GM21360 (cell line): ENCODE measurements around the gene SEMA3F.
"Not testable (repeated sequence)": the region's sequence is repeated elsewhere in the genome, so short reads cannot be mapped to it uniquely, and the experiment has no call there.

ENCODE experiments used
- ATAC-seq: cut with Tn5 transposase; IDR thresholded peaks from one replicate; pipeline ENCODE4 v1.9.1; 2021; ENCODE audit warnings: mild to moderate bottlenecking, moderate library complexity; ENCODE audit not compliant: unreplicated experiment

Gene SEMA3F

GRCh38 chr3:50228184-50228763 is 73.2 kb downstream of the SEMA3F start:
- ATAC-seq: not testable (repeated sequence)

- ATAC-seq: no peak
These were observed 74.4 kb downstream of the SEMA3F start for GRCh38 chr3:50229490-50229889.

DNA sequence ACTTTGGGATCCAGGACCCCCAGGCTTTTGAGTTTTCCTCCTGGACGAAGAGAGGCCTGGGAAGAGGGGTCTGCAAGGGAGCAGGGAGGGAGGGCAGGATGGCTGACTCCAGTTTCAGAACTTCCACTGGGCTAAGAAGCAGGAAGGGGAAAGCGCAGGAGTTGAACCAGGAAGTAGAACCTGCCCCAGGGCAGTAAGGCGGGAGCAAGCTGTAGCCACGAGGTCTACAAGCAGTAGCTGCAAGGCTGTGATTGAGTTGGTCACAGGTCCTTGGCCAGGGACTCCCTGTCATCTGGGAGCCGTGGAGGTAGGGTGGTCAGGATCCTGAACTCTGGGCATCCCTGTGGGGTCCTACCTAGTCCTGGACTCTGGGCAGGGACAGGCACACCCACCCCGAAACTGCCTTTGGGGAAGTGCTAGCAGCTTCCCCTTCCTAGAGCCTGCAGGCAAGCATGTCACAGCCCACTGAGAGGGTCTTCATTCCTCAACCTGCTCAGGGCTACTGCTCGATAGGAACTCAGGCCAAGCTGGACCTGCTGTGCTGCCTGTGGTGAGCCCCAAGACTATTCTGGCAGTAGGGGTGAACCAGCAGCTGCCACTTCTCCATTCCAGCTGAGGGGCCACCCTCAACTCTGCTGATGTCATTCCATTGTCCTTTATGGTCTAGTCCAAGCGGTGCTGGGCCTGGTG is 75.1 kb downstream of the SEMA3F start:
- ATAC-seq: no peak

DNA sequence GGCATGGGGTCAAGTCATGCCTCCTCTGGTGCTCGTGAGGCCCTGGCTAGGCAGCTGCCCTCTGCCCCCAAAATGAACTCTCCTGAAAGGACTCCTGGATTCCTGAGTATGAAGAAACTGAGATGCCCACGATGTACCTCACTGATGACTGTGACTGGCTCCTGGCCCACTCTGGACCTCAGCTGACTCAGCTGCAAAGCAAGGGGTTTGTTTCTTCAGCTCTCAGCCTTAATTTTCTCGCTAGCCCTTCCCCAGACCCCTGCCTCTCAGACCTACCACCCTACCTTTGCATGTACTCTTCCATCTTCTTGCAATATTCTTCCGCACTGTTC is 75.6 kb downstream of the SEMA3F start:
- no peak for ATAC-seq

DNA sequence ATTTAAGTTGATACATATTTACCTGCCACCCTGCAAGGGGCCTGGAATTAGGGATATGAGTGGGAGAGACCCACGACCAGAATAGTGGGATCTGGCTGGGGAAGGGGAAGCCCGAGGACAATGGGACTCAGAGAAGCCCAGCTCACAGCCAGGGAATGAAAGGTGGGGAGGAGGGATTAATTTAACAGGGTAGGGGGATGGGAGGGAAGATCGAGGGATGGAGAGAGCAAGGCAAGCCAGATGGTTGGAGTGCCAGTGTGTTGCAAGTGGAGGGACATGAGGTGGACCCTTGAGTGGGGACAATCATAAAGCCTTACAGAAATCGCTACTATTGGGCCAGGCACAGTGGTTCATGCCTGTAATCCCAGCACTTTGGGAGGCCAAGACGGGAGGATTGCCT is 76.5 kb downstream of the SEMA3F start:
- no peak for ATAC-seq

DNA sequence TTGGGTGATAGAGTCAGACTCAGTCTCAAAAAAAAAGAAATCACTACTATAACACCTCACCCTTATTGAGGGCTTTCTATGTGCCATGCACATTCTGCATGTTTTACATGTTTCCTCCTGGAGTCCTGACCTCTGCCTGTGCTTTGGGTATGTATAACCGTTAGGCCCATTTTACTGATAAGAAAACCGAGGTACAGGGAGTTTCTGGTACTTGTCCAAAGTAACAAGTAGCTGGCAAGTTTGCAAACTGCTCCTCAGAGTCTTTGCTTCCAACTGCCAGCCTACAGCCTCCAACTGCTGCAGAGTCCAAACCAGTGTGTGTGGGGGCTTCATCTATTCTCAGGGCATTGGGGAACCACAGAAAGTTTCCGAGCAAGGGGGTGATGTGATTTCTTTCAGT is 77.2 kb downstream of the SEMA3F start:
- ATAC-seq: no peak

GRCh38 chr3:50233176-50233575 is 78.1 kb downstream of the SEMA3F start:
- no peak for ATAC-seq

DNA sequence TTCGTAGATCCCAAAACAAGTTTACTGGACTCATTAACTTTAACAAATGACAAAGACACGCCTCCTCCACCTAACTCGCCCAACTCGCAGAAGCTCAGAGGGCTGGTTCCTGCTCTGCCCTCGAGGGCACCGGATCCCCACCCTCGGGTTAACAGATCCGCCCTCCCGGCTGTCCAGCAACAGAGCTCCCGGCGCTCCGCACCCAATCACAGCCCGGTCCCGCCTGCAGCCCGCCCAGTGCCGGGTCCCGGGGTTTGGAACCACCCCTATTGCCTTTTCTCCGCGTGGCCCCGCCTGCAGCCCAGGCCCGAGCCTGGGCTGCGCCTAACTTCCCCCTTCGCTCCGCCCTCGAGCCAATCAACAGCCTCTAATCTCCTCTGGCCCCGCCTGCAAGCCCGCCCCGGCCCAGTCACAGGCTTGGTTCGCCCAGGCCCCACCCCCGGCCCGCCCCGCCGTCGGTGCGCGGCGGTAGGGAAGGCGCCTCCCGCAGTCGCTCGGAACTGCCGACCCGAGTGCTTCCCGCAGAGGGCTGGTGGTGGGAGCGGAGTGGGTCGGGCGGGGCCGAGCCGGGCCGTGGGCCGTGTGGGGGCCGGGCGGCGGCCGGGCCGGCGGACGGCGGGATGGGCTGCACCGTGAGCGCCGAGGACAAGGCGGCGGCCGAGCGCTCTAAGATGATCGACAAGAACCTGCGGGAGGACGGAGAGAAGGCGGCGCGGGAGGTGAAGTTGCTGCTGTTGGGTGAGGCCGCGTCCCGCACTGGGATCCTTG is 80.8 kb downstream of the SEMA3F start, which contains the start of gene GNAI2:
Gene GNAI2 (plus strand): TSS at position 489 of the 768 bp plus-strand sequence. CDS start 132 bp downstream, at position 621.
- peak; percentile 87 for ATAC-seq

DNA sequence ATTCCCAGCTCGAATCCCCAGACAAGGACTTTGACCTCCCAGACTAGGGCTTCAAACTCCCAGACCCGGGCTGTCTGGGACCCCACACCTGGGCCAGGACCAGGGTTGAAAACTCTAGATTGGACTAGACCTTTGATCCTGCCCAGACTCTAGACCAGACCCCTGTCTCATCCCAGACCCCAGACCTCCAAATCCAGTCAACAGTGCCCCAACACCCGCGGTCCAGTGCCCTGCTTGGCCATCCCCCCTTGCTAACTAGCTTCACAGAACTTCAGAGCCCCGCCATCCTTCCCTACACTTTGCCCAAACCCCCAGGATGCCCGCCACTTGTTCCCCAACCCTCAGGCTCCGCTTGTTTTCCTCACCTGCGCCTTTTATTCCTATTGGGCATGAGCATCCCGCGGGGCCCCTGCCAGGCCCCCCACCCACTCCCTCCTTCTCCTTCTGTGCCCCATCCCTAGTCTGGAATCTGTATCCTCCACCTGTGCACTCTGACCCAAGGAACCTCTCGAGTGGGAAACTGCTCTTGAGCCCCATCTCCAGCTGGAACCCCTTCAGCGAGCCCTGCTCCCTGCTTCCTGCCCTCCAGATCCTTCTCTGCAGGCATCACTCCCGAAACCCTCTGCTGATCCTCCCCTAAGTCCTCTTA is 81.5 kb downstream of the SEMA3F start:
- no peak for ATAC-seq

DNA sequence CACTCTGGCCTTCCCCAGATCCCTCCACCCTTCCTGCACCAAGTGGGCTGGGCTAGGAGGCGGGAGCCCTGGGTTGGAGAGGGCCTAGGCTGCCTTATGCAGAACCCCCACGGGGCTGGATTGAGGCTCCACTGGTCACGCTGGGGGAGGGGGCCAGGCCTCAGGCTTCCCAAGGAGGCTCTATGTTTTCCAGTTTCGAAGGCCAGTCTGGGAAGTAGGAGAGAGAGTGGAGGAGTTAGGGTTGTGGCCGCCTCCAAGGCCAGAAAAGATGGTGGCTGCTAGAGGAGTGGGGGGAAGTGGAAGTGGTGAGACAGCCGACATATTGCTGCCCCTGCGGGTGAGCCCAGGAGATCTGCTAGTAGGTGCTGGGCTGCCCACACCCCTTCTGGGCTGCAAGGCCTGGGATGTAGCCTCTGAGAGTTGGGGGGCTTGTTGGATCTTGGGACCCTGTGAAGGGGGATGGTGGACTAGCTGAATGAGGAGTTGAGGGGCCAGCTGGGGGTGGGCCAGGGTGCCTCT is 82.1 kb downstream of the SEMA3F start:
- no peak for ATAC-seq

- peak; percentile 34 for ATAC-seq
These were observed 82.8 kb downstream of the SEMA3F start for GRCh38 chr3:50237754-50238548.

DNA sequence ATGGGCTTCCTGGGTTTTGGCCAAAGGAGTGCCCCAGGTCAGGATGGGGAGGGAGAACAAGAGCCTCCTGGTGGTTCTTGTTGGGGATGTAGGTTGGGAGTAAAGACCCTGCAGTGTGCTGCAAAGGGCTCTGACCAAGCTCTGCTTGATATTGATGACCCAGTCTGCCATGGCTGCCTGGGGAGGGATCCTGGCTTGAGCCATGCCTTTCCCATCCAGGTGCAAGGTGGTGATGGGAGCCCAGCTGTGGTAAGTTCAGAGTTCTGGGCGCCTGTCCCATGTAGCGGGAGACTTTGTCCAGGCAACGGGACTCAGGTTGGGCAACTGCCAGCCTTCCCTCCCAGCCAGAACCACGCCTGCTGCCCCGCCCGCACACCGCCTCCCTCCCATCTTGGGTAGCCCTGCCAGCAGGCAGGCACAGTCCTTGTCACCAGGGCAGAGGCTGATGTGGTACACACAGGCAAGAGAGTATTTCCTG is 83.5 kb downstream of the SEMA3F start:
- no peak for ATAC-seq
